GM12878 (cell line): ENCODE data around the gene PPT2. TPM values are rescaled to one million over a fixed set of nuclear protein-coding genes. Genes with fewer than 3 reads are reported as not detected.

Experiments
- ATAC-seq: fragments of 200-7000 bp; cut with Tn5 transposase; 3 replicates; pipeline ENCODE4 v1.9.1; 2020; ENCODE audit warnings: mild to moderate bottlenecking, moderate library complexity
- BruUV-seq: library from RNA; stranded (reverse); fragments of 400-500 nt; replicated peaks from 2 replicates; lab custom pipeline; 2021; lab: Mats Ljungman, UMichigan
- CTCF ChIA-PET: fragments of 300-600 bp; sonication (Branson Sonifier 250); formaldehyde crosslinking; extraction: SDS; loops from one replicate; lab custom pipeline; 2021; ENCODE audit warnings: inconsistent platforms; lab: Yijun Ruan, JAX
- POLR2A ChIA-PET: fragments of 350-600 bp; formaldehyde crosslinking; extraction: SDS; loops from one replicate; lab custom pipeline; 2021; ENCODE audit warnings: inconsistent platforms; lab: Charles Lee
- RAD21 ChIA-PET: fragments of 300-600 bp; sonication (Branson Sonifier 250); formaldehyde crosslinking; loops from one replicate; lab custom pipeline; 2023; ENCODE audit warnings: antibody characterized with exemption; ENCODE audit not compliant: unreplicated experiment; lab: Charles Lee
- SMC1A ChIA-PET: fragments of 300-600 bp; sonication (Branson Sonifier 250); formaldehyde crosslinking; loops from one replicate; lab custom pipeline; 2023; ENCODE audit not compliant: unreplicated experiment, uncharacterized antibody; lab: Charles Lee
- DNase-seq: peaks from one replicate; pipeline ENCODE4 v3.0.0-alpha.2; 2011; ENCODE audit warnings: low read depth, low spot score
- FAIRE-seq: peaks from 3 replicates; lab custom pipeline; 2011; peaks lifted over from hg19 to GRCh38; lab: Jason Lieb, UNC
- H2AFZ ChIP-seq: 2 replicates; pipeline ENCODE4 v1.6.0; 2011; ENCODE audit warnings: low read depth, low read length, control low read depth; ENCODE audit not compliant: control insufficient read depth
- H3K27ac ChIP-seq: 2 replicates; pipeline ENCODE4 v1.5.1; 2011; ENCODE audit warnings: control low read depth; ENCODE audit not compliant: control insufficient read depth, insufficient read depth
- H3K27me3 ChIP-seq, 2 experiments: replicated peaks in 1 of 2; 2 replicates each; pipeline versions ENCODE4 v1.6.0 to v1.6.1; 2011; ENCODE audit warnings: low read length in 1 of 2; ENCODE audit not compliant: control insufficient read depth in 2 of 2, insufficient read depth in 2 of 2
- H3K36me3 ChIP-seq, 2 experiments: 2 replicates each; pipeline ENCODE4 v1.5.1; 2011; ENCODE audit warnings: low read length in 1 of 2; ENCODE audit not compliant: control insufficient read depth in 2 of 2, insufficient read depth in 2 of 2
- H3K4me1 ChIP-seq: 2 replicates; pipeline ENCODE4 v1.6.1; 2011; ENCODE audit warnings: mild to moderate bottlenecking, low read length, moderate library complexity, mixed read lengths; ENCODE audit not compliant: control insufficient read depth, insufficient read depth
- H3K4me2 ChIP-seq: 2 replicates; pipeline ENCODE4 v1.6.0; 2011; ENCODE audit warnings: control low read depth; ENCODE audit not compliant: control insufficient read depth, insufficient read depth
- H3K4me3 ChIP-seq: fragments of 200-600 bp; sonication (generic); 2 replicates; pipeline ENCODE4 v1.5.1; 2016
- H3K79me2 ChIP-seq: 2 replicates; pipeline ENCODE4 v1.6.0; 2011; ENCODE audit warnings: low read length; ENCODE audit not compliant: control insufficient read depth, insufficient read depth
- H3K9ac ChIP-seq: 2 replicates; pipeline ENCODE4 v1.8.0; 2011; ENCODE audit warnings: low read length, control low read depth, mixed read lengths; ENCODE audit not compliant: control insufficient read depth, insufficient read depth
- H3K9me3 ChIP-seq: replicated peaks from 3 replicates; pipeline ENCODE4 v1.5.1; 2011; ENCODE audit warnings: mild to moderate bottlenecking, low read length; ENCODE audit not compliant: control insufficient read depth, insufficient read depth
- H4K20me1 ChIP-seq: 2 replicates; pipeline ENCODE4 v1.6.0; 2011; ENCODE audit not compliant: control insufficient read depth, insufficient read depth
- ASH2L ChIP-seq: fragments of 300-600, 200-600 bp; sonication (generic); IDR thresholded peaks from 2 replicates; pipeline ENCODE4 v1.6.1; 2017; ENCODE audit warnings: low read depth, mild to moderate bottlenecking, borderline replicate concordance
- BACH1 ChIP-seq: fragments of 450-650 bp; IDR thresholded peaks from 2 replicates; pipeline ENCODE4 v1.6.1; 2017; ENCODE audit warnings: mild to moderate bottlenecking, borderline replicate concordance
- CHD2 ChIP-seq: IDR thresholded peaks from 2 replicates; pipeline ENCODE4 v1.6.1; 2011; ENCODE audit warnings: low read depth, low read length, improper control_type of control experiment, borderline replicate concordance
- CREB1 ChIP-seq: IDR thresholded peaks from 2 replicates; pipeline ENCODE4 v1.6.1; 2012; ENCODE audit warnings: low read depth, mild to moderate bottlenecking, inconsistent platforms
- DPF2 ChIP-seq: fragments of 450-650 bp; IDR thresholded peaks from 2 replicates; pipeline ENCODE4 v1.6.1; 2017; ENCODE audit warnings: mild to moderate bottlenecking
- GABPA ChIP-seq: IDR thresholded peaks from 2 replicates; pipeline ENCODE4 v1.6.1; 2014; ENCODE audit warnings: antibody characterized with exemption, low read depth, mild to moderate bottlenecking, inconsistent platforms
- GATAD2B ChIP-seq: fragments of 450-650 bp; conservative IDR thresholded peaks from 2 replicates; pipeline ENCODE4 v1.6.1; 2017; ENCODE audit warnings: low read depth, mild to moderate bottlenecking, moderate library complexity
- LARP7 ChIP-seq: fragments of 450-650 bp; IDR thresholded peaks from 2 replicates; pipeline ENCODE4 v1.6.1; 2017; ENCODE audit warnings: mild to moderate bottlenecking
- NFYB ChIP-seq: IDR thresholded peaks from 2 replicates; pipeline ENCODE4 v1.6.1; 2011; ENCODE audit warnings: low read depth, mild to moderate bottlenecking, low read length, improper control_type of control experiment, moderate library complexity; ENCODE audit not compliant: insufficient read depth
- POLR2A ChIP-seq: IDR thresholded peaks from 2 replicates; pipeline ENCODE4 v1.6.1; 2011; ENCODE audit warnings: low read depth, mild to moderate bottlenecking, low read length
- POLR2AphosphoS2 ChIP-seq: IDR thresholded peaks from 2 replicates; pipeline ENCODE4 v1.6.1; 2011; ENCODE audit warnings: low read depth, mild to moderate bottlenecking, low read length, improper control_type of control experiment, moderate library complexity
- SMAD1 ChIP-seq: fragments of 450-650 bp; IDR thresholded peaks from 2 replicates; pipeline ENCODE4 v1.6.1; 2018; ENCODE audit warnings: mild to moderate bottlenecking, low read depth; ENCODE audit not compliant: partially characterized antibody
- SP1 ChIP-seq: IDR thresholded peaks from one replicate; pipeline ENCODE4 v1.6.1; 2011; ENCODE audit warnings: low read depth, low read length
- SREBF2 ChIP-seq: IDR thresholded peaks from 2 replicates; pipeline ENCODE4 v1.6.1; 2012; ENCODE audit warnings: mild to moderate bottlenecking, low read length
- YBX1 ChIP-seq: fragments of 450-650 bp; IDR thresholded peaks from 2 replicates; pipeline ENCODE4 v1.6.1; 2016; ENCODE audit warnings: antibody characterized with exemption
- ZBED1 ChIP-seq: IDR thresholded peaks from 2 replicates; pipeline ENCODE4 v1.6.1; 2016; ENCODE audit warnings: borderline replicate concordance
- ZNF24 ChIP-seq: fragments of 450-650 bp; IDR thresholded peaks from 2 replicates; pipeline ENCODE4 v1.6.1; 2017; ENCODE audit warnings: antibody characterized with exemption, mild to moderate bottlenecking
- ZZZ3 ChIP-seq: IDR thresholded peaks from 2 replicates; pipeline ENCODE4 v1.6.1; 2011; ENCODE audit warnings: low read depth; ENCODE audit not compliant: control insufficient read depth, insufficient read length
- WGBS: methylation state at CpG from one replicate; pipeline ENCODE4 v1.1.6; 2016; ENCODE audit warnings: low lambda C conversion rate; ENCODE audit not compliant: insufficient replicate concordance, insufficient coverage; ENCODE audit errors: missing lambda C conversion rate; 5-methylcytosine and 5-hydroxymethylcytosine counted together
- in situ Hi-C: fragments of 300-500 bp; cut with MboI; formaldehyde crosslinking; loops from 9 replicates; pipeline ENCODE4 v1.14.3; 2018; ENCODE audit warnings: mixed read lengths
- intact Hi-C: fragments of 100-400 bp; cut with micrococcal nuclease; formaldehyde crosslinking; loops from one replicate; pipeline ENCODE4 v1.14.2; 2022; ENCODE audit not compliant: unreplicated experiment
- polyA plus RNA-seq, 11 experiments: library from polyadenylated mRNA; depleted of rRNA in 4 of 11; unstranded in 6 of 11; stranded (reverse) in 5 of 11; fragments of >200 nt; fragmentation: Nextera tagmentation in 4 of 11; fragmentation: Illumina TruSeq in 1 of 11; extraction: Ambion mirVana in 4 of 11; extraction: Trizol in 1 of 11; gene quantifications; 1 replicate in 1 of 11; 2 replicates in 10 of 11; pipeline versions ENCODE4 v1.2.1 to v1.2.3, GENCODE V29; 2011 to 2016; ENCODE audit warnings: inconsistent platforms in 2 of 11, missing spikeins in 2 of 11, low read depth in 1 of 11
- total RNA-seq, 4 experiments: library from RNA; depleted of rRNA in 3 of 4; stranded (reverse); fragments of >200 nt in 3 of 4; fragmentation: Illumina TruSeq in 1 of 4; extraction: Trizol in 1 of 4; gene quantifications; 2 replicates each; pipeline versions ENCODE4 v1.2.1 to v1.2.3, GENCODE V29; 2013 to 2021
- TF ChIP-seq, protein P1 (sequence below): fragments of 450-650 bp; IDR thresholded peaks from 2 replicates; pipeline ENCODE4 v1.6.1; 2017; ENCODE audit warnings: mild to moderate bottlenecking, moderate library complexity
- TF ChIP-seq, protein P2 (sequence below): fragments of 450-650 bp; IDR thresholded peaks from 2 replicates; pipeline ENCODE4 v1.6.1; 2014; ENCODE audit warnings: mild to moderate bottlenecking

PPT2 gene
- total and polyA plus RNA-seq, 10 of the 15 experiments (the other 5 are each of a cell fraction or from before 2014, with no cell fraction given): 1.3 to 25.5 (median 5.5) TPM

DNA sequence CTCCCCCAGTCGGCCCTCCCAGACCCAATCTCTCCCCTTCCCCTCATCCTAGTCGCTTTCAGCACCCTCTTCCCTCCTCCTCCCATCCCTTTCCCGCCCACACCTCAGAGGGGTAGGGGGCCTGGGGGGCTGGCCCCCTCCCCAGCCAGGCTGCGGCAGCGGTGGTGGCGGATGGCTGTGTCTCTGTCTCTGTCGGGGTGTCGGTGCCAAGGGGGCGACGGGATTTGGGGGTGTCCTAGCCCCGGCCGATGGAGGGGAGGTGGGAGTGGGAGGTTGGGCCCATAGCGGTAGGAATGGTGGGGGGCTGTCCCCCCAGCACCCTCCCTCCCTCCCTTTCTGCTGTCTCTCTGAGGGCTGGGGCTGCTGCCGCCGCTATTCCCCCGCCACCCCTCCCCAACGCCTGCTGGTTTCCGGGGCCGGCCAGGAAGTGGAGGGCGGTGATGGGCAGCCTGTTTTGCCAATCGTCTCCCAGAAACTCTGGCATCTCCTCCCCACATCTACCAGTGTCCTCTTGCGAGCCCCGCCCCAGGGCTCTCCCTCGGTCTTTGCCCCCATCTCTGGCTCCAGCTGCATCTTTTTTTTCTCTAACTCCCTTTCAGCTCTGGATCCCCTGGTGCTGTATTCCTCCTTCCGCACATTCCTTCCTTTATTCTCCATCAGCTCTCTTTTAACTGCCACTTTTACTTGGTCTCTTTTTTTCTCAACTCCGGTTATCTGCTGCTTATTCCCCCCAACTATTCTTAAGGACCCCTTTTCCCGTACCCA, 22.0 kb downstream of the PPT2 start, which contains the start of gene AGPAT1:
AGPAT1 (minus strand) TSS at position 374 of the 765 bp plus-strand sequence. CDS start 4,588 bp downstream, outside the sequence.
- Histone ChIP-seq H3K79me2 (peaks cover 22% of the 10 kb centered on the region), H3K27me3 (no peaks in the 10 kb centered on the region), H4K20me1 (no peaks in the 10 kb centered on the region), H3K4me1 (peaks cover 10% of the 10 kb centered on the region), H3K4me3 (peak within 1 kb of the TSS; percentile 96), H3K9ac (peak within 1 kb of the TSS; percentile 74), H2AFZ (peak within 1 kb of the TSS; percentile 78), H3K4me2 (peak within 1 kb of the TSS; percentile 68), H3K9me3 (no peaks in the 10 kb centered on the region), H3K27ac (peak within 1 kb of the TSS; percentile 79), H3K36me3 (no peaks in the 10 kb centered on the region; a peak in 1 of 4 replicates)
- peak; percentile 92 for DNase-seq
- intact Hi-C loops: loop anchor here (2.0 kb wide), 2 partner anchors 15 to 57 kb away; partner anchors contain the start of gene PBX2
- no TSS peak for BruUV-seq
- peak; percentile 75 for ATAC-seq
- FAIRE-seq: peak; percentile 86
- SMC1A ChIA-PET: interaction anchor here (1.3 to 4.2 kb wide), 4 partner anchors 16 to 46 kb away, joined by 3 to 41 read pairs (median 14); partner anchors contain the start of genes ATF6B, FKBPL, GPSM3 and PBX2
- CTCF ChIA-PET: interaction anchor here (0.9 to 1.8 kb wide), 4 partner anchors 10 to 59 kb away, joined by 3 to 5 read pairs (median 4); no protein-coding TSS in a partner anchor
- in situ Hi-C loops: no loop called here
- POLR2A ChIA-PET: interaction anchor here (0.5 to 5.7 kb wide), 8 partner anchors 14 to 1561 kb away, joined by 3 to 123 read pairs (median 5); partner anchors contain the start of genes ATF6B, FKBPL, GPSM3 and PBX2
- RAD21 ChIA-PET: interaction anchor here (2.5 to 2.6 kb wide), 2 partner anchors 17 to 20 kb away, joined by 17 to 21 read pairs; partner anchors contain the start of gene GPSM3
- 1% methylated on average over 23 of the region's 27 CpGs for WGBS
- TF ChIP-seq SMAD1 (peak; percentile 25), CREB1 (peak; percentile 69), ZZZ3 (no peak), DPF2 (peak; percentile 94), NFYB (peak; percentile 58; the same call in 1 of the 2 replicates), SP1 (peak; percentile 91), ZNF24 (no peak), GABPA (peak; percentile 92), POLR2A (peak; percentile 75), SREBF2 (no peak), POLR2AphosphoS2 (0 out of 2 replicates have a peak, but pooled peaks have one; percentile 29), CHD2 (peak; percentile 81), ASH2L (no peak), BACH1 (peak; percentile 38; the same call in 1 of the 2 replicates), LARP7 (peak; percentile 42; the same call in 1 of the 2 replicates), YBX1 (peak; percentile 79; the same call in 1 of the 2 replicates), GATAD2B (no peak), ZBED1 (0 out of 2 replicates have a peak, but pooled peaks have one; percentile 41)
- TF ChIP-seq, protein P1, sequence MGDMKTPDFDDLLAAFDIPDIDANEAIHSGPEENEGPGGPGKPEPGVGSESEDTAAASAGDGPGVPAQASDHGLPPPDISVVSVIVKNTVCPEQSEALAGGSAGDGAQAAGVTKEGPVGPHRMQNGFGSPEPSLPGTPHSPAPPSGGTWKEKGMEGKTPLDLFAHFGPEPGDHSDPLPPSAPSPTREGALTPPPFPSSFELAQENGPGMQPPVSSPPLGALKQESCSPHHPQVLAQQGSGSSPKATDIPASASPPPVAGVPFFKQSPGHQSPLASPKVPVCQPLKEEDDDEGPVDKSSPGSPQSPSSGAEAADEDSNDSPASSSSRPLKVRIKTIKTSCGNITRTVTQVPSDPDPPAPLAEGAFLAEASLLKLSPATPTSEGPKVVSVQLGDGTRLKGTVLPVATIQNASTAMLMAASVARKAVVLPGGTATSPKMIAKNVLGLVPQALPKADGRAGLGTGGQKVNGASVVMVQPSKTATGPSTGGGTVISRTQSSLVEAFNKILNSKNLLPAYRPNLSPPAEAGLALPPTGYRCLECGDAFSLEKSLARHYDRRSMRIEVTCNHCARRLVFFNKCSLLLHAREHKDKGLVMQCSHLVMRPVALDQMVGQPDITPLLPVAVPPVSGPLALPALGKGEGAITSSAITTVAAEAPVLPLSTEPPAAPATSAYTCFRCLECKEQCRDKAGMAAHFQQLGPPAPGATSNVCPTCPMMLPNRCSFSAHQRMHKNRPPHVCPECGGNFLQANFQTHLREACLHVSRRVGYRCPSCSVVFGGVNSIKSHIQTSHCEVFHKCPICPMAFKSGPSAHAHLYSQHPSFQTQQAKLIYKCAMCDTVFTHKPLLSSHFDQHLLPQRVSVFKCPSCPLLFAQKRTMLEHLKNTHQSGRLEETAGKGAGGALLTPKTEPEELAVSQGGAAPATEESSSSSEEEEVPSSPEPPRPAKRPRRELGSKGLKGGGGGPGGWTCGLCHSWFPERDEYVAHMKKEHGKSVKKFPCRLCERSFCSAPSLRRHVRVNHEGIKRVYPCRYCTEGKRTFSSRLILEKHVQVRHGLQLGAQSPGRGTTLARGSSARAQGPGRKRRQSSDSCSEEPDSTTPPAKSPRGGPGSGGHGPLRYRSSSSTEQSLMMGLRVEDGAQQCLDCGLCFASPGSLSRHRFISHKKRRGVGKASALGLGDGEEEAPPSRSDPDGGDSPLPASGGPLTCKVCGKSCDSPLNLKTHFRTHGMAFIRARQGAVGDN: no peak
- TF ChIP-seq, protein P2, sequence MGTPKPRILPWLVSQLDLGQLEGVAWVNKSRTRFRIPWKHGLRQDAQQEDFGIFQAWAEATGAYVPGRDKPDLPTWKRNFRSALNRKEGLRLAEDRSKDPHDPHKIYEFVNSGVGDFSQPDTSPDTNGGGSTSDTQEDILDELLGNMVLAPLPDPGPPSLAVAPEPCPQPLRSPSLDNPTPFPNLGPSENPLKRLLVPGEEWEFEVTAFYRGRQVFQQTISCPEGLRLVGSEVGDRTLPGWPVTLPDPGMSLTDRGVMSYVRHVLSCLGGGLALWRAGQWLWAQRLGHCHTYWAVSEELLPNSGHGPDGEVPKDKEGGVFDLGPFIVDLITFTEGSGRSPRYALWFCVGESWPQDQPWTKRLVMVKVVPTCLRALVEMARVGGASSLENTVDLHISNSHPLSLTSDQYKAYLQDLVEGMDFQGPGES: 0 out of 2 replicates have a peak, but pooled peaks have one; percentile 45
